Thyroid gland (tissue), 4 donors: ENCODE data around the gene RNU6-1. TPM values are rescaled to one million over a fixed set of nuclear protein-coding genes. Genes with fewer than 3 reads are reported as not detected.

ENCODE experiments used
- DNase-seq, 2 donors: peaks; one replicate each; pipeline ENCODE4 v3.0.0-alpha.2; 2019
- H3K27ac ChIP-seq, 3 donors: fragments of 200-600 bp; sonication (generic); 1 replicate in 2 of 3; 2 replicates in 1 of 3; pipeline ENCODE4 v1.5.1; 2016 to 2019; ENCODE audit warnings: mild to moderate bottlenecking in 1 of 3, moderate library complexity in 1 of 3
- H3K27me3 ChIP-seq: fragments of 200-600 bp; sonication (generic); one replicate; pipeline ENCODE4 v1.5.1; 2019
- H3K36me3 ChIP-seq, 2 donors: fragments of 200-600 bp; sonication (generic); one replicate each; pipeline ENCODE4 v1.5.1; 2016 to 2019
- H3K4me1 ChIP-seq, 2 donors: fragments of 200-600 bp; sonication (generic); one replicate each; pipeline ENCODE4 v1.5.1; 2017 to 2019
- H3K4me3 ChIP-seq, 3 donors: fragments of 200-600 bp; sonication (generic); replicated peaks in 1 of 3; 1 replicate in 2 of 3; 2 replicates in 1 of 3; pipeline ENCODE4 v1.5.1; 2016; ENCODE audit warnings: mild to moderate bottlenecking in 1 of 3
- H3K9me3 ChIP-seq: fragments of 200-600 bp; sonication (generic); one replicate; pipeline ENCODE4 v1.5.1; 2017
- POLR2A ChIP-seq, 2 donors: fragments of 450-650 bp; IDR thresholded peaks; one replicate each; pipeline ENCODE4 v1.6.1; 2017; ENCODE audit warnings: antibody characterized with exemption in 2 of 2, mild to moderate bottlenecking in 2 of 2, moderate library complexity in 1 of 2
- WGBS, 2 donors: methylation state at CpG; one replicate each; pipeline ENCODE4 v1.1.5; 2017; 5-methylcytosine and 5-hydroxymethylcytosine counted together
- intact Hi-C: fragments of 100-400 bp; cut with DNase I; formaldehyde crosslinking; loops from one replicate; pipeline ENCODE4 v1.15.1; 2023
- total RNA-seq, 4 donors: library from RNA; depleted of rRNA; stranded (reverse); fragments of >200 nt; gene quantifications; one replicate each; pipeline ENCODE4 v1.2.3, GENCODE V29; 2016
- TF ChIP-seq, protein P1 (sequence below), 6 experiments: fragments of 200-600 bp in 3 of 6; fragments of 450-650 bp in 3 of 6; sonication (generic) in 3 of 6; IDR thresholded peaks; one replicate each; pipeline ENCODE4 v1.5.1; 2016 to 2019; ENCODE audit warnings: antibody characterized with exemption in 6 of 6, mild to moderate bottlenecking in 2 of 6, inconsistent platforms in 1 of 6, moderate library complexity in 1 of 6

The RNU6-1 gene
- total RNA-seq, 4 donors from 2014 or later = not detected

DNA sequence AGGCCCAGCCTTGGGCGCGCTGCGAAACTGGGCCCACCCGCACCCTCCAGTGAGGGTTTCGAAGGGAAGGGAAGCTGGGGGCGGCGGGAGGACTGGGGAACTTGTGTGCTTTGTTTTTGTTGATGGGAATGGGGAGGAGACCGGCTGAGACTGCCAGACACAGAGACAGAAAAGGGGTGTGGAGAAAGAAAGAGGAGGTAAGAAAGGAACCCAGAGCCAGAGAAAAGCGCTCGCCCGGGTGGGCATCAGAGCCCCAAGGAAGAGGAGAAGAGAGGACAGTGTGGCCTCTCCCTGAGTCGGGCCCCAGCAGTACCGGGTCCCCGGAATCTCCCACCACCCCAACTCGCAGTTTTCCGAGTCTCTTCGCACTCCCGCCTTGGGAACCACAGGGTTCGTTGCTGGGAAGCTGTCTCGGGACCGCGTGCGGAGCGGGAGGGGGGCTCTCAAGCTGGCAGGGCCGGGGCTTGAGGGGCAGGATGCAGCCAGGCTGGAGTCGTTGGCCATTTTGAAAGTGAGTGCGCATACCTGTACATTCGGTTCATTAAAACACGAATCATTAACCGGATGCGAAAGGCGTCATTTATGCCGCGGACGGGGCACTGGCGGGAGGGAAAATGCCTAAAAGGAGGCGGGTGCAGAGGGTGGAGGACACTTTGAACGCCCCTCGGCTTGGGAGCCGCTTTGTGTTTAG, 11.4 kb downstream of the RNU6-1 start:
- TF ChIP-seq, protein P1, sequence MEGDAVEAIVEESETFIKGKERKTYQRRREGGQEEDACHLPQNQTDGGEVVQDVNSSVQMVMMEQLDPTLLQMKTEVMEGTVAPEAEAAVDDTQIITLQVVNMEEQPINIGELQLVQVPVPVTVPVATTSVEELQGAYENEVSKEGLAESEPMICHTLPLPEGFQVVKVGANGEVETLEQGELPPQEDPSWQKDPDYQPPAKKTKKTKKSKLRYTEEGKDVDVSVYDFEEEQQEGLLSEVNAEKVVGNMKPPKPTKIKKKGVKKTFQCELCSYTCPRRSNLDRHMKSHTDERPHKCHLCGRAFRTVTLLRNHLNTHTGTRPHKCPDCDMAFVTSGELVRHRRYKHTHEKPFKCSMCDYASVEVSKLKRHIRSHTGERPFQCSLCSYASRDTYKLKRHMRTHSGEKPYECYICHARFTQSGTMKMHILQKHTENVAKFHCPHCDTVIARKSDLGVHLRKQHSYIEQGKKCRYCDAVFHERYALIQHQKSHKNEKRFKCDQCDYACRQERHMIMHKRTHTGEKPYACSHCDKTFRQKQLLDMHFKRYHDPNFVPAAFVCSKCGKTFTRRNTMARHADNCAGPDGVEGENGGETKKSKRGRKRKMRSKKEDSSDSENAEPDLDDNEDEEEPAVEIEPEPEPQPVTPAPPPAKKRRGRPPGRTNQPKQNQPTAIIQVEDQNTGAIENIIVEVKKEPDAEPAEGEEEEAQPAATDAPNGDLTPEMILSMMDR (IDR thresholded peaks at IDR 0.05) = no peak
- no peak for TF ChIP-seq POLR2A (IDR thresholded peaks at IDR 0.05)
- 5% methylated on average over 38 to 40 of the region's 40 CpGs for WGBS, 2 donors
- H3K27ac ChIP-seq = no peak overlapping the region
- no peaks in the 10 kb centered on the region for H3K36me3 ChIP-seq
- H3K4me1 ChIP-seq = peaks cover 34 to 67% of the 10 kb centered on the region in 2 donors
- no peaks in the 10 kb centered on the region for H3K9me3 ChIP-seq
- intact Hi-C loops = no loop called here
- no peak for DNase-seq
- peak overlapping the region in 1 of 3 donors; percentile 10 for H3K4me3 ChIP-seq
- H3K27me3 ChIP-seq = peaks cover 63% of the 10 kb centered on the region

DNA sequence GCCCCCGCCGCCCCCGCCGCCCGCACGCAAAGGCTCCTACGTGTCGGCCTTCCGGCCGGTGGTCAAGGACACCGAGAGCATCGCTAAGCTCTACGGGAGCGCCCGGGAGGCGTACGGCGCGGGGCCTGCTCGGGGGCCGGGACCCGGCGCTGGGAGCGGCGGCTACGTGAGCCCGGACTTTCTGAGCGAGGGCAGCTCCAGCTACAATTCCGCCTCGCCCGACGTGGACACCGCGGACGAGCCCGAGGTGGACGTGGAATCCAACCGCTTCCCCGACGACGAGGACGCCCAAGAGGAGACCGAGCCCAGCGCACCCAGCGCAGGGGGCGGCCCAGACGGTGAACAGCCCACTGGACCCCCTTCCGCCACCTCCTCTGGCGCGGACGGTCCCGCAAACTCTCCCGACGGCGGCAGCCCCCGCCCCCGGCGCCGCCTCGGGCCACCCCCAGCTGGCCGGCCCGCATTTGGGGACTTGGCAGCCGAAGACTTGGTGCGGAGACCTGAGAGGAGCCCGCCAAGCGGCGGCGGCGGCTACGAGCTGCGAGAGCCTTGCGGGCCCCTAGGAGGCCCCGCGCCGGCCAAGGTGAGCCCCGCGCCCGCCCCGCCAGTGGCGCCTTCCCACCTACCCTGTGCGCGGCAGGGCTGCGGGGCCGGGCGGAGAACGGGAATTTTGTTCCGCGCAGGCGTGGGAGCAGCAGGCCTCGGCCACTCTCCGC, 12.1 kb downstream of the RNU6-1 start:
- no peak for TF ChIP-seq POLR2A (IDR thresholded peaks at IDR 0.05)
- TF ChIP-seq, protein P1 (IDR thresholded peaks at IDR 0.05) = no peak
- intact Hi-C loops = no loop called here
- Histone ChIP-seq H3K36me3 (no peaks in the 10 kb centered on the region), H3K27ac (no peak overlapping the region), H3K4me1 (peaks cover 28 to 67% of the 10 kb centered on the region in 2 donors), H3K27me3 (peaks cover 62% of the 10 kb centered on the region), H3K9me3 (no peaks in the 10 kb centered on the region), H3K4me3 (peak overlapping the region in 1 of 3 donors; percentile 10)
- DNase-seq = no peak
- 7 to 8% methylated on average over 3 to 20 of the region's 91 CpGs for WGBS, 2 donors

DNA sequence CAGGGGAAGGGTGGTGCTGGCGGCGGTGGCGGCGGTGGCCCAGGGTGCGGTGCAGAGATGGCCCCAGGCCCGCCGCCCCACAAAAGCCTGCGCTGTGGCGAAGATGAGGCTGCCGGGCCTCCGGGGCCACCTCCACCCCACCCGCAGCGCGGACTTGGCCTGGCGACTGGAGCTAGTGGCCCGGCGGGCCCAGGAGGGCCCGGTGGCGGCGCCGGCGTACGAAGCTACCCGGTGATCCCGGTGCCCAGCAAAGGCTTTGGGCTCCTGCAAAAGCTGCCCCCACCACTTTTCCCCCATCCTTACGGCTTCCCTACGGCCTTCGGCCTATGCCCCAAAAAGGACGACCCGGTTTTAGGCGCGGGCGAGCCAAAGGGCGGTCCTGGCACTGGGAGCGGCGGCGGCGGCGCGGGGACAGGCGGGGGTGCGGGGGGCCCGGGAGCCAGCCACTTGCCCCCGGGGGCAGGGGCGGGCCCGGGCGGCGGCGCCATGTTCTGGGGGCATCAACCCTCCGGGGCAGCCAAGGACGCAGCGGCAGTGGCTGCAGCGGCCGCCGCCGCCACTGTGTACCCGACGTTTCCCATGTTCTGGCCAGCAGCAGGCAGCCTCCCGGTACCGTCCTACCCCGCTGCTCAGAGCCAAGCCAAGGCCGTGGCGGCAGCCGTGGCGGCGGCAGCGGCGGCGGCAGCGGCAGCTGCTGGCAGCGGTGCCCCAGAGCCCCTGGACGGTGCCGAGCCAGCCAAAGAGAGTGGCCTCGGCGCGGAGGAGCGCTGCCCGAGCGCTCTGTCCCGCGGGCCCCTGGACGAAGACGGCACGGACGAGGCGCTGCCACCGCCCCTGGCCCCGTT, 12.9 kb downstream of the RNU6-1 start:
- Histone ChIP-seq H3K9me3 (no peaks in the 10 kb centered on the region), H3K27ac (no peak overlapping the region), H3K27me3 (peaks cover 64% of the 10 kb centered on the region), H3K36me3 (no peaks in the 10 kb centered on the region), H3K4me1 (peaks cover 28 to 66% of the 10 kb centered on the region in 2 donors), H3K4me3 (no peak overlapping the region)
- intact Hi-C loops = no loop called here
- TF ChIP-seq, protein P1 (IDR thresholded peaks at IDR 0.05) = no peak
- no peak for TF ChIP-seq POLR2A (IDR thresholded peaks at IDR 0.05)
- 0% methylated on average over 1 of the region's 88 CpGs for WGBS, 2 donors
- no peak for DNase-seq

DNA sequence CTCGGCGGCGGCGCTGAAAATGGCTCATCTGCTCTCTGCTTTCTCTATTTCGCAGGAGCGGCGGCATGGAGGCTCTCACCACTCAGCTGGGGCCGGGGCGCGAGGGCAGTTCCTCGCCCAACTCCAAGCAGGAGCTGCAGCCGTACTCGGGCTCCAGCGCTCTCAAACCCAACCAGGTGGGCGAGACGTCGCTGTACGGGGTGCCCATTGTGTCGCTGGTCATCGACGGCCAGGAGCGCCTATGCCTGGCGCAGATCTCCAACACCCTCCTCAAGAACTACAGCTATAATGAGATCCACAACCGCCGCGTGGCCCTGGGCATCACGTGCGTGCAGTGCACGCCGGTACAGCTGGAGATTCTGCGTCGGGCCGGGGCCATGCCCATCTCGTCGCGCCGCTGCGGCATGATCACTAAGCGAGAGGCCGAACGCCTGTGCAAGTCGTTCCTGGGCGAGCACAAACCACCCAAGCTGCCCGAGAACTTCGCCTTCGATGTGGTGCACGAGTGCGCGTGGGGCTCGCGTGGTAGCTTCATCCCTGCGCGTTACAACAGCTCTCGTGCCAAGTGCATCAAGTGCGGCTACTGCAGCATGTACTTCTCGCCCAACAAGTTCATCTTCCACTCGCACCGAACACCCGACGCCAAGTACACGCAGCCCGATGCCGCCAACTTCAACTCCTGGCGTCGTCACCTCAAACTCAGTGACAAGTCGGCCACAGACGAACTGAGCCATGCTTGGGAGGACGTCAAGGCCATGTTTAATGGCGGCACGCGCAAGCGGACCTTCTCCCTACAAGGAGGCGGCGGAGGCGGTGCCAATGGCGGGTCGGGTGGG, 13.7 kb downstream of the RNU6-1 start:
- no peak for DNase-seq
- H3K27ac ChIP-seq = no peak overlapping the region
- no peak overlapping the region for H3K4me3 ChIP-seq
- 5 to 11% methylated on average over 4 to 53 of the region's 77 CpGs for WGBS, 2 donors
- H3K36me3 ChIP-seq = no peaks in the 10 kb centered on the region
- TF ChIP-seq, protein P1 (IDR thresholded peaks at IDR 0.05) = no peak
- TF ChIP-seq POLR2A (IDR thresholded peaks at IDR 0.05) = no peak
- H3K27me3 ChIP-seq = peaks cover 68% of the 10 kb centered on the region
- intact Hi-C loops = no loop called here
- H3K9me3 ChIP-seq = no peaks in the 10 kb centered on the region
- H3K4me1 ChIP-seq = peaks cover 28 to 69% of the 10 kb centered on the region in 2 donors
